HG02943 (cell line): ENCODE data around the gene RNPC3.

ENCODE experiments used
- ATAC-seq: cut with Tn5 transposase; IDR thresholded peaks from one replicate; pipeline ENCODE4 v1.9.1; 2021; ENCODE audit warnings: mild to moderate bottlenecking, low read depth, moderate library complexity; ENCODE audit not compliant: unreplicated experiment

The RNPC3 gene

GRCh38 chr1:103525607-103526507 lies at the start of gene RNPC3:
TSS of gene RNPC3 (plus strand) at chr1:103525699. CDS start at chr1:103526071, 372 bp downstream.
- peak; percentile 76 for ATAC-seq

GRCh38 chr1:103477101-103477500 lies 48.4 kb upstream of the RNPC3 start:
- ATAC-seq: no peak

- peak; percentile 89 for ATAC-seq
Measured at GRCh38 chr1:103489935-103490334, 35.6 kb upstream of the RNPC3 start.

- no peak for ATAC-seq
Measured at GRCh38 chr1:103492003-103492625, 33.4 kb upstream of the RNPC3 start.

- no peak for ATAC-seq
Measured at GRCh38 chr1:103496014-103496635, 29.4 kb upstream of the RNPC3 start.

- no peak for ATAC-seq
Measured at GRCh38 chr1:103497404-103497803, 28.1 kb upstream of the RNPC3 start.

- ATAC-seq: no peak
Measured at GRCh38 chr1:103509250-103509649, 16.2 kb upstream of the RNPC3 start.

GRCh38 chr1:103513711-103514110 lies 11.8 kb upstream of the RNPC3 start:
- no peak for ATAC-seq

GRCh38 chr1:103514920-103515503 lies 10.5 kb upstream of the RNPC3 start:
- ATAC-seq: peak; percentile 70

- no peak for ATAC-seq
Measured at GRCh38 chr1:103516283-103516682, 9.2 kb upstream of the RNPC3 start.

- no peak for ATAC-seq
Measured at GRCh38 chr1:103516693-103517092, 8.8 kb upstream of the RNPC3 start.

GRCh38 chr1:103517380-103518047 lies 8.0 kb upstream of the RNPC3 start:
- ATAC-seq: peak; percentile 86

- no peak for ATAC-seq
Measured at GRCh38 chr1:103520822-103521221, 4.7 kb upstream of the RNPC3 start.

- no peak for ATAC-seq
Measured at GRCh38 chr1:103523346-103523745, 2.2 kb upstream of the RNPC3 start.

- peak; percentile 45 for ATAC-seq
Measured at GRCh38 chr1:103525114-103525606, 339 bp upstream of the RNPC3 start.

GRCh38 chr1:103527331-103527730 lies 1.8 kb downstream of the RNPC3 start:
- ATAC-seq: no peak

- ATAC-seq: no peak
Measured at GRCh38 chr1:103529746-103530145, 4.2 kb downstream of the RNPC3 start.

- no peak for ATAC-seq
Measured at GRCh38 chr1:103538226-103538625, 12.7 kb downstream of the RNPC3 start.

- no peak for ATAC-seq
Measured at GRCh38 chr1:103541431-103541830, 15.9 kb downstream of the RNPC3 start.

GRCh38 chr1:103546496-103546895 lies 21.0 kb downstream of the RNPC3 start:
- ATAC-seq: no peak
